ENCODE data around the gene F9.

Gene F9

GRCh38 chrX:139554376-139554775 is 23.8 kb downstream of the F9 start:
- no peak overlapping the region for H3K4me3 ChIP-seq (replicated peaks; ENCODE audit: low read depth, low read length)
- no peak for TF ChIP-seq CTCF (IDR thresholded peaks at IDR 0.05; ENCODE audit: low read depth, low read length, missing control alignments)
- DNase-seq (ENCODE audit: extremely low read depth, low read depth), result no peak

- DNase-seq (ENCODE audit: extremely low read depth, low read depth), result no peak
- no peak overlapping the region for H3K4me3 ChIP-seq (replicated peaks; ENCODE audit: low read depth, low read length)
- TF ChIP-seq CTCF (IDR thresholded peaks at IDR 0.05; ENCODE audit: low read depth, low read length, missing control alignments), result no peak
These were observed 24.6 kb downstream of the F9 start for GRCh38 chrX:139554991-139555675.

- DNase-seq (ENCODE audit: extremely low read depth, low read depth), result no peak
- TF ChIP-seq CTCF (IDR thresholded peaks at IDR 0.05; ENCODE audit: low read depth, low read length, missing control alignments), result peak; percentile 27
- H3K4me3 ChIP-seq (replicated peaks; ENCODE audit: low read depth, low read length), result no peak overlapping the region
These were observed 29.0 kb downstream of the F9 start for GRCh38 chrX:139559383-139560042.

- H3K4me3 ChIP-seq (replicated peaks; ENCODE audit: low read depth, low read length), result no peak overlapping the region
- no peak for DNase-seq (ENCODE audit: extremely low read depth, low read depth)
- no peak for TF ChIP-seq CTCF (IDR thresholded peaks at IDR 0.05; ENCODE audit: low read depth, low read length, missing control alignments)
These were observed 29.7 kb downstream of the F9 start for GRCh38 chrX:139560221-139560620.

GRCh38 chrX:139563251-139563650 is 32.7 kb downstream of the F9 start:
- no peak overlapping the region for H3K4me3 ChIP-seq (replicated peaks; ENCODE audit: low read depth, low read length)
- no peak for DNase-seq (ENCODE audit: extremely low read depth, low read depth)
- no peak for TF ChIP-seq CTCF (IDR thresholded peaks at IDR 0.05; ENCODE audit: low read depth, low read length, missing control alignments)

GRCh38 chrX:139566981-139567380 is 36.4 kb downstream of the F9 start:
- TF ChIP-seq CTCF (IDR thresholded peaks at IDR 0.05; ENCODE audit: low read depth, low read length, missing control alignments), result no peak
- no peak overlapping the region for H3K4me3 ChIP-seq (replicated peaks; ENCODE audit: low read depth, low read length)
- DNase-seq (ENCODE audit: extremely low read depth, low read depth), result no peak
